Gastrocnemius medialis (tissue), 4 donors: Measurements from ENCODE around the gene AKAP9. TPM values are rescaled to one million over a fixed set of nuclear protein-coding genes. Genes with fewer than 3 reads are reported as not detected.
"Not testable (repeated sequence)": the region's sequence is repeated elsewhere in the genome, so short reads cannot be mapped to it uniquely, and the experiment has no call there.

Experiments used
- ATAC-seq, 2 donors: fragments of 150-250 bp; one replicate each; pipeline ENCODE4 v1.9.1; 2016
- DNase-seq, 2 donors: peaks; one replicate each; pipeline ENCODE4 v3.0.0-alpha.2; 2019
- H3K27ac ChIP-seq, 4 donors: fragments of 200-600 bp; sonication (generic); 1 replicate in 1 of 4; 2 replicates in 3 of 4; pipeline ENCODE4 v1.5.1; 2016 to 2018; ENCODE audit warnings: mild to moderate bottlenecking in 2 of 4, moderate library complexity in 1 of 4
- H3K27me3 ChIP-seq, 3 donors: fragments of 200-600 bp; sonication (generic) in 2 of 3; 1 replicate in 1 of 3; 2 replicates in 2 of 3; pipeline versions ENCODE4 v1.5.1 to v1.6.0; 2016 to 2019; ENCODE audit warnings: mild to moderate bottlenecking in 1 of 3, moderate library complexity in 1 of 3
- H3K36me3 ChIP-seq, 2 donors: fragments of 200-600 bp; sonication (generic) in 1 of 2; one replicate each; pipeline ENCODE4 v1.5.1; 2017 to 2018
- H3K4me1 ChIP-seq, 2 donors: fragments of 200-600 bp; sonication (generic) in 1 of 2; one replicate each; pipeline ENCODE4 v1.5.1; 2016 to 2017; ENCODE audit warnings: mild to moderate bottlenecking in 2 of 2
- H3K4me3 ChIP-seq, 4 donors: fragments of 200-600 bp; sonication (generic) in 3 of 4; 1 replicate in 1 of 4; 2 replicates in 3 of 4; pipeline ENCODE4 v1.5.1; 2016 to 2019; ENCODE audit warnings: mild to moderate bottlenecking in 2 of 4
- H3K9me3 ChIP-seq, 3 donors: fragments of 200-600 bp; sonication (generic) in 2 of 3; 1 replicate in 1 of 3; 2 replicates in 2 of 3; pipeline ENCODE4 v1.5.1; 2016 to 2019
- POLR2A ChIP-seq, 2 donors: fragments of 450-650 bp; IDR thresholded peaks; one replicate each; pipeline ENCODE4 v1.6.1; 2017; ENCODE audit warnings: antibody characterized with exemption in 2 of 2, mild to moderate bottlenecking in 2 of 2, moderate library complexity in 2 of 2
- in situ Hi-C, 4 donors: fragments of 200-750 bp; cut with MboI; loops; one replicate each; pipeline versions ENCODE4 v1.15.0 to v1.8.0; 2017; ENCODE audit warnings: low sequenced_read_pairs in 4 of 4
- intact Hi-C: fragments of 100-400 bp; cut with DNase I; formaldehyde crosslinking; loops from one replicate; pipeline ENCODE4 v1.15.1; 2023; ENCODE audit warnings: low total_unique reads
- total RNA-seq, 4 donors: library from RNA; depleted of rRNA; stranded (reverse); fragments of >200 nt; gene quantifications; one replicate each; pipeline versions ENCODE4 v1.1.0 to v1.2.3, GENCODE V29; 2016
- TF ChIP-seq, protein P1 (sequence below), 5 experiments: fragments of 450-650 bp in 3 of 5; fragments of 200-600 bp in 2 of 5; sonication (generic) in 2 of 5; IDR thresholded peaks in 4 of 5; conservative IDR thresholded peaks in 1 of 5; 1 replicate in 4 of 5; 2 replicates in 1 of 5; pipeline ENCODE4 v1.5.1; 2016 to 2019; ENCODE audit warnings: antibody characterized with exemption in 5 of 5, mild to moderate bottlenecking in 3 of 5, moderate library complexity in 3 of 5

Gene AKAP9
- total RNA-seq, 4 donors from 2014 or later, result 25.4 to 80.0 (median 40.6) TPM

DNA sequence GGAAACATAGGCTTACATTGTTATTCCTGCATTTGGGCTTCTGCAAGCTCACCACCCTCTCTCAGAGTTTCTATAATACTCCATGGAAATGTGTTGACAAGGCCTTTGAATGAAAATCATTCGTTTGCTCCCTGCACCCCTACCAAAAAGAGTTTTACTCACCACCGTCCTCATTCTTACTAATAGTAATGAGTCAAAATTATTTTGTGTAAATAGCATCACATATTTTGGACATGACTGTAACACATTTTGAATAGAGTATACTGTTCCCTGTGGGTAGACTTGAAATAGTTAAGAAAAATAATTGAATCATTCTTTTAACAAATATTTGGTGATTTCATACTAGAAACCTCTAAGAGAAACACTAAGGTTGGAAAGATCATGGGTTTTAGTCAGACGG lies 84.6 kb downstream of the AKAP9 start:
- H3K9me3 ChIP-seq, result no peaks in the 10 kb centered on the region
- H3K27me3 ChIP-seq, result no peaks in the 10 kb centered on the region
- peaks cover 0 to 50% of the 10 kb centered on the region in 2 donors for H3K36me3 ChIP-seq
- no peak for DNase-seq
- H3K27ac ChIP-seq, result no peak overlapping the region
- in situ Hi-C loops (no loop called here), intact Hi-C loops (no loop called here)
- no peak overlapping the region for H3K4me3 ChIP-seq
- no peak for ATAC-seq
- no peaks in the 10 kb centered on the region for H3K4me1 ChIP-seq
- TF ChIP-seq POLR2A (IDR thresholded peaks at IDR 0.05), result no peak
- TF ChIP-seq, protein P1, sequence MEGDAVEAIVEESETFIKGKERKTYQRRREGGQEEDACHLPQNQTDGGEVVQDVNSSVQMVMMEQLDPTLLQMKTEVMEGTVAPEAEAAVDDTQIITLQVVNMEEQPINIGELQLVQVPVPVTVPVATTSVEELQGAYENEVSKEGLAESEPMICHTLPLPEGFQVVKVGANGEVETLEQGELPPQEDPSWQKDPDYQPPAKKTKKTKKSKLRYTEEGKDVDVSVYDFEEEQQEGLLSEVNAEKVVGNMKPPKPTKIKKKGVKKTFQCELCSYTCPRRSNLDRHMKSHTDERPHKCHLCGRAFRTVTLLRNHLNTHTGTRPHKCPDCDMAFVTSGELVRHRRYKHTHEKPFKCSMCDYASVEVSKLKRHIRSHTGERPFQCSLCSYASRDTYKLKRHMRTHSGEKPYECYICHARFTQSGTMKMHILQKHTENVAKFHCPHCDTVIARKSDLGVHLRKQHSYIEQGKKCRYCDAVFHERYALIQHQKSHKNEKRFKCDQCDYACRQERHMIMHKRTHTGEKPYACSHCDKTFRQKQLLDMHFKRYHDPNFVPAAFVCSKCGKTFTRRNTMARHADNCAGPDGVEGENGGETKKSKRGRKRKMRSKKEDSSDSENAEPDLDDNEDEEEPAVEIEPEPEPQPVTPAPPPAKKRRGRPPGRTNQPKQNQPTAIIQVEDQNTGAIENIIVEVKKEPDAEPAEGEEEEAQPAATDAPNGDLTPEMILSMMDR (IDR thresholded peaks at IDR 0.05 in 4 of 5, conservative IDR thresholded peaks at IDR 0.05 in 1 of 5), result no peak

DNA sequence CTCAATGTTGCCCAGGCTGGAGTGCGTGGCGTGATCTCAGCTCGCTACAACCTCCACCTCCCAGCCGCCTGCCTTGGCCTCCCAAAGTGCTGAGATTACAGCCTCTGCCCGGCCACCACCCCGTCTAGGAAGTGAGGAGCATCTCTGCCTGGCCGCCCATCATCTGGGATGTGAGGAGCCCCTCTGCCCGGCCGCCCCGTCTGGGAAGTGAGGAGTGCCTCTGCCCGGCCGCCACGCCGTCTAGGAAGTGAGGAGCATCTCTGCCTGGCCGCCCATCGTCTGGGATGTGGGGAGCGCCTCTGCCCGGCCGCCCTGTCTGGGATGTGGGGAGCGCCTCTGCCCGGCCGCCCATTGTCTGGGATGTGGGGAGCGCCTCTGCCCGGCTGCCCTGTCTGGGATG lies 86.0 kb downstream of the AKAP9 start:
- H3K4me1 ChIP-seq, H3K4me3 ChIP-seq, H3K27ac ChIP-seq, intact Hi-C loops, in situ Hi-C loops, H3K9me3 ChIP-seq, H3K27me3 ChIP-seq, DNase-seq, ATAC-seq: not testable (repeated sequence)
- H3K36me3 ChIP-seq, result peaks cover 0 to 55% of the 10 kb centered on the region in 2 donors

DNA sequence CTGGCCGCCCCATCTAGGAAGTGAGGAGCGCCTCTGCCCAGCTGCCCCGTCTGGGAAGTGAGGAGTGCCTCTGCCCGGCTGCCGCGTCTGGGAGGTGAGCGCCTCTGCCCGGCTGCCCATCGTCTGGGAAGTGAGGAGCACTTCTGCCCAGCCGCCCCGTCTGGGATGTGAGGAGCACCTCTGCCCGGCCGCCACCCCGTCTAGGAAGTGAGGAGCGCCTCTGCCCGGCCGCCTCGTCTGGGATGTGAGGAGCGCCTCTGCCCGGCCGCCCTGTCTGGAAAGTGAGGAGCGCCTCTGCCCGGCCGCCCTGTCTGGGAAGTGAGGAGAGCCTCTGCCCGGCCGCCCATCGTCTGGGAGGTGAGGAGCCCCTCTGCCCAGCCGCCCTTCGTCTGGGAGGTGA lies 86.5 kb downstream of the AKAP9 start:
- H3K27me3 ChIP-seq, H3K4me3 ChIP-seq, intact Hi-C loops, H3K27ac ChIP-seq, ATAC-seq, H3K4me1 ChIP-seq, DNase-seq, H3K9me3 ChIP-seq, in situ Hi-C loops: not testable (repeated sequence)
- peaks cover 0 to 56% of the 10 kb centered on the region in 2 donors for H3K36me3 ChIP-seq

DNA sequence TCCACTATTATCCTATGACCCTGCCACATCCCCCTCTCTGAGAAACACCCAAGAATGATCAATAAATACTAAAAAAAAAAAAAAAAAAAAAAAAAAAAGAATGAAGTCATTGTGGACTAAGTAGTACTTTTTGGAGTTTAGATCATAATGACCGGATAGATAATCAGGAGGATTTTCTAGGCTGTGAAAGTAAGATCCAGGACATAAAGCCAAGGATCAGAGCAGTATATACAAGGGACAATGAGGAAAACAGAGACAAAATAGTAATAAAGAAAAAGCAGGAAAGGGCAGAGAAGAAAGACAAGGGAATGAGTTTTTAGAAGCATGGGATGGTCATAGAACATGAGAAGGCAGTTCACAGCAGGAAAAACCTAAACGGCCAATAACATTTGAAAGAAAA lies 87.6 kb downstream of the AKAP9 start:
- no peak overlapping the region for H3K4me3 ChIP-seq
- H3K36me3 ChIP-seq, result peaks cover 0 to 50% of the 10 kb centered on the region in 2 donors
- ATAC-seq, result no peak
- intact Hi-C loops, result no loop called here
- TF ChIP-seq POLR2A (IDR thresholded peaks at IDR 0.05), result no peak
- TF ChIP-seq, protein P1 (IDR thresholded peaks at IDR 0.05 in 4 of 5, conservative IDR thresholded peaks at IDR 0.05 in 1 of 5), result no peak
- H3K27ac ChIP-seq, result no peak overlapping the region
- no peaks in the 10 kb centered on the region for H3K27me3 ChIP-seq
- in situ Hi-C loops, result no loop called here
- no peaks in the 10 kb centered on the region for H3K9me3 ChIP-seq
- DNase-seq, result no peak
- H3K4me1 ChIP-seq, result no peaks in the 10 kb centered on the region

GRCh38 chr7:92028686-92029085 lies 88.0 kb downstream of the AKAP9 start:
- Histone ChIP-seq H3K27me3 (no peaks in the 10 kb centered on the region), H3K36me3 (peaks cover 0 to 46% of the 10 kb centered on the region in 2 donors), H3K4me3 (no peak overlapping the region), H3K9me3 (no peaks in the 10 kb centered on the region), H3K4me1 (peaks cover 0 to 2% of the 10 kb centered on the region in 2 donors), H3K27ac (no peak overlapping the region)
- ATAC-seq (no peak), DNase-seq (no peak)
- intact Hi-C loops, result no loop called here
- in situ Hi-C loops, result no loop called here
- TF ChIP-seq, protein P1 (IDR thresholded peaks at IDR 0.05 in 4 of 5, conservative IDR thresholded peaks at IDR 0.05 in 1 of 5), result no peak
- TF ChIP-seq POLR2A (IDR thresholded peaks at IDR 0.05), result no peak

GRCh38 chr7:92034116-92034515 lies 93.5 kb downstream of the AKAP9 start:
- Histone ChIP-seq H3K4me3 (no peak overlapping the region), H3K4me1 (peaks cover 0 to 6% of the 10 kb centered on the region in 2 donors), H3K27ac (peak overlapping the region in 2 of 4 donors; percentile 46 to 58), H3K36me3 (peaks cover 0 to 38% of the 10 kb centered on the region in 2 donors), H3K27me3 (no peaks in the 10 kb centered on the region), H3K9me3 (no peaks in the 10 kb centered on the region)
- TF ChIP-seq, protein P1 (IDR thresholded peaks at IDR 0.05 in 4 of 5, conservative IDR thresholded peaks at IDR 0.05 in 1 of 5), result no peak
- no peak for TF ChIP-seq POLR2A (IDR thresholded peaks at IDR 0.05)
- in situ Hi-C loops, result no loop called here
- intact Hi-C loops, result no loop called here
- DNase-seq (peak in 1 of 2 donors; percentile 53), ATAC-seq (peak; percentile 80 to 96)
